ENCODE results near the gene BCAP31. TPM values are rescaled to one million over a fixed set of nuclear protein-coding genes. Genes with fewer than 3 reads are reported as not detected.

BCAP31 gene
- total RNA-seq, 2 donors from 2014 or later = 156 to 159 TPM

DNA sequence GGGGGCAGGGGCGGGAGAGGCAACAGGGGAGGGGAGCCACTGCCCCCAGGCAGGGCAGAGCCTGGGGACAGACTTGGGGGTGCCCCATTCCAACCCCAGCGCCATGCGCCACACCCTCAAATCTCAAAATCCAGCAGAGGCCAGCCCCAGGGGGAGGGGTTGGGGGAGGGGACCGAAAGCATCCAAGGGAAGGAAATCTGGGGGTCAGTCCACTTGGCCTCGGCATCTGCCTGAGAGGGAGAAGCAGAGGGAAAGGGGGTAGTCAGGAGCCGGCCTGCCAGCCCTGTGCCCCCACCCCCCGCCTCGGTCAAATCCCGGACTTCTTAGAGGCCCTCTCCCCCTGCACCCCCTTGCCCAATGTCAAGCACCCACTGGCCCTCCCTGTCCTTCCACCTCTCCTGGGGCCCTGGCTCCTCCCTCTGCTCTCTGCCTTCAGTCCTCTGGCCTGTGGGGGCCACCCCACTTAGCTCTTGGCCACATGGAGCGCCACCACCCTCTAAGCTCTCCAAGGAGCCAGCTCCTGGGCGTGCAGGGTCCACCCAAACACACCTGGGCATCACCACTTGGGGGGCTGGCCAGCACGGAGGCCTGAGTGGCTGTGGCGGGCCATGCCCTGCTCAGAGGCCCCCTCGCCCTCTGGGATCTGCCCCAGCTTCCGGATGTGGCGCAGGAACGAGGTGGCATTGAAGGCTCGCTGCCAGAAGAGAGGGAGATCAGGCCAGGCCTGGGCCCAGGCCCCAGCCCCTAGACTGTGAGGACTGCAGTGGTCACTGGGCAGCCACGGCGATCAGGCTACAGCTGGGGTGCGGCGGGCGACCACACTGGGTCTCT, 54.1 kb downstream of the BCAP31 start:
- no peaks in the 10 kb centered on the region for H3K9me3 Mint-ChIP-seq
- peak; percentile 49 for DNase-seq (ENCODE audit: low spot score)
- no peak overlapping the region for H3K27ac Mint-ChIP-seq
- H3K36me3 Mint-ChIP-seq = no peaks in the 10 kb centered on the region
- peaks cover 20 to 28% of the 10 kb centered on the region in 2 donors for H3K27me3 Mint-ChIP-seq
- no peak overlapping the region for H3K4me3 Mint-ChIP-seq
- no peak for ATAC-seq
- peaks cover 7 to 16% of the 10 kb centered on the region in 2 donors for H3K4me1 Mint-ChIP-seq (ENCODE audit: low read depth in 2 of 2)

DNA sequence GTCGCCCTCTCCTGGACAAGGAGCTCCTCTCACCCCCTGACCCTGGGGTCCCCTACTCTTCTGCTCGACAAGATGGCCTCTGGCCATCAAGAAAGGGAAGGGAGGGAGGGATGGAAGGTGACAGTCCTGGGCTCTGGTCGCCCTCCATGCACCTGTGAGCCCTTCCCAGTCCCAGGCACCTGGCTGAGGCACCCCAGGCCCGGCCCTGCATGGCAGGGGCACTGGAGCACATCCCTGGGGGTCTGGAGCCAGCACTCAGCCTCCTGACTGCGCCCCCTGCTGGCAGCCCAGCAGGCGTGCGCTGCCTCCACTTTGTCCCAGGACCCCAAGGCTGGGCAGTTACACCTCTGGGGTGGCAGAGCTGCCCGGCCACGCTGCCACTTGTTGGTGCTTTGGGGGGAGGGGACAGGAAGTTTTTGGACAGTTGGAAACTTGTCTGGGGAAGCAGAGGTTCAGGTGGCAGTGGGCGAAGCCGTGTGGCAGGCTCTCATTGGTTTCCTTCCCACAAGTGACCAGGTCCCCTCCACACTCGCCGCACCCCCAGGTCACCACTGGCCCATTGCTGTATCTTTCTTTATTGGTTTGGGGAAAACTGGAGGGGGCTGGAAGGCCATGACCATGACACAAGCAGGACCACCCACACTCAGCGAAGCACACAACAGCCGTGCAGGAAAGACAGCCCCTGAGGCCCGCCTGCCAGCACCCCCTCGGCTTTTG, 54.9 kb downstream of the BCAP31 start:
- Mint-ChIP-seq H3K4me3 (no peak overlapping the region), H3K4me1 (ENCODE audit: low read depth in 2 of 2) (peaks cover 7 to 16% of the 10 kb centered on the region in 2 donors), H3K36me3 (no peaks in the 10 kb centered on the region), H3K27me3 (peaks cover 14 to 27% of the 10 kb centered on the region in 2 donors), H3K9me3 (no peaks in the 10 kb centered on the region), H3K27ac (no peak overlapping the region)
- ATAC-seq (peak in 1 of 2 donors; percentile 54), DNase-seq (ENCODE audit: low spot score) (peak; percentile 59)

DNA sequence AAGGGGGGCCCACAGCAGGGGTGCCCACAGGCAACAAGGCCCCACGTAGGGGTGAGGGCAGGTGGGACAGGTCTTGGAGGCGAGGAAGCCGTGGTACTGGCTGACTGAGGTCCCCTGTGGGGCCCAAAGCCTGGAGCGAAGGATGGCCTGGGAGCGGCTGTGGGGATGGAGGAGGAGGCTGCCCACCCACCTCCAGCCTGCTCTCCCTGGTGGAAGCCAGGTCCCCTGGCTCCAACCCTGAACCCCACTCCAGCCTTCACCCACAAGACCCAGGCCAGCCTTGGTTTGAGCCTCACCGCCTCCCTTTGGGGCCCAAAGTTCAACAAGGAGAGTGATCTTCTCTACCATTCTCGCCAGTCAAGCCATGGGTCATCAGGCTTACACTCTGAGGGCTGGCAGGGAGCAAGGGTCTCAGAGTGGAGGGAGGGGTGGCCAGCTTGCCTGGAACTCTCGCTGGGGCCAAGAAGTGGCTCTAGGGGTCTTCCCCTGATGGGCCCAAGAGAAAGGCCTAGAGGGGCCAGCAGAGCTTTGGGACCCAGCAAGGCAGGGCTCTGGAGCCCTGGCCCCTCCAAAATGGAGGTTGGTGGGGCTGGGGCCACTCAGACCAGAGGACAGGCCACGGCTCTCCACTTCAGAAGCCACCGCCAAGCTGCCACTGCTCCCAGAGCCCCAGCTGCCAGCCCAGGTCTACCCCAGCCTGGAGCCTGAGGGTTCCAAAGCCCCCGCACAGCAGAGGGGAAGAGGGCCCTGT, 55.6 kb downstream of the BCAP31 start:
- Mint-ChIP-seq H3K27me3 (peaks cover 8 to 23% of the 10 kb centered on the region in 2 donors), H3K36me3 (no peaks in the 10 kb centered on the region), H3K4me3 (no peak overlapping the region), H3K27ac (no peak overlapping the region), H3K9me3 (no peaks in the 10 kb centered on the region), H3K4me1 (ENCODE audit: low read depth in 2 of 2) (peaks cover 7 to 12% of the 10 kb centered on the region in 2 donors)
- DNase-seq (ENCODE audit: low spot score) (peak; percentile 50), ATAC-seq (no peak)

DNA sequence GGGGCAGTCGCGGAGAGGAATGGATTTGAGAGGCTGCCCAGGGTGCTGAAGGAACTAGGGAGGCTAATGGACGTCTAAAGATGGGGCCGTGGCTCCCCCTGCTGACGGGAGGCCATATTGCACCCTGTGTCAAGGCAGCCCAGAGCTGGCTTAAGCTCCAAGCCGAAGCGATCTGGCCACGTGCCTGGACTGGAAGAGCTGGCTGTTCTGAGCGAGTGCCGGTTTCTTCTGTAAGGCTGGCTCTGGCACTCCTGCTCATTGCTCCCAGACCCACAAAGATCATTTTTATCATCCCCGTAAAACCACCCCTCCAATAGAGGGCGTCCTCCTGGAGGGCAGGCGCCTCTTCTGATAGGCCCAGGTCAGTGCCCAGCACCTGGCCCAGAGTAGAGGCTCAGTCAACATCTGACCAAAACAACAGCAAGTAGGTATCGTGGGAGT, 56.2 kb downstream of the BCAP31 start:
- Mint-ChIP-seq H3K36me3 (no peaks in the 10 kb centered on the region), H3K27ac (peak overlapping the region; percentile 28 to 55), H3K27me3 (peaks cover 6 to 23% of the 10 kb centered on the region in 2 donors), H3K4me1 (ENCODE audit: low read depth in 2 of 2) (peaks cover 7 to 12% of the 10 kb centered on the region in 2 donors), H3K4me3 (peak overlapping the region; percentile 47), H3K9me3 (no peaks in the 10 kb centered on the region)
- DNase-seq (ENCODE audit: low spot score) (peak; percentile 79), ATAC-seq (peak; percentile 79 to 81)

DNA sequence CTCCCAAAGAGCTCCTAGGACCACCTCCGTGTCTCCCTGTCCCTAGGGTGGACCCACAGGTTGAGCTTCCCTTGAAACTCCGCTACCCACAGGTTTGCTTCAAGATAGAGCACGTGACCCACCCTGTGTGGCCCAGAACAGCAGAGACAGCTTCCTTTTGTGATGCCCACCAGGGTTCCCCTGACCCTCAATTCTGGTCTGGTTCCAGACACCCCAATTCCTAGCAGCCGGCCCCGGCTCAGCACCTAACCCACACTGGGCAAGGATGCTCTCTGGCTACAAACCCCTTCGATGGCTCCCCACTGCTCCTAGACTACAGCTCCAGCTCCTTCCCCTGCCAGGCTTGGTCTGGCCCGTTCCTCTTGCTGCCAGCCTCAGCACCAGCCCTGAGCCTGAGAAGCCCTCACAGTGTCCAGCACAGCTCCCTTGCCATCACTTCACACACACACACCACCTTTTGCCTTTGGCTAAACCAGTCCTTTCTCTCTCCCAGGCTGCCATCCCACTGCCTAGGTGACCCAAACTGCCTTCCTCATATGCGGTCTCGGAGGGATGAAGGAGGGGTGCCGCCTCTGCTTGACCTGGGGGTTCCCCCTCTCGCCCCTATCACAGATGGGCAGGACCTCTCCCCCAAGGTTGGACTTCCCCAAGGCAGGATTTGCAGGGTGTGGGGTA, 56.8 kb downstream of the BCAP31 start:
- H3K9me3 Mint-ChIP-seq = no peaks in the 10 kb centered on the region
- peak overlapping the region; percentile 28 to 55 for H3K27ac Mint-ChIP-seq
- H3K4me1 Mint-ChIP-seq (ENCODE audit: low read depth in 2 of 2) = peaks cover 7 to 9% of the 10 kb centered on the region in 2 donors
- peaks cover under 1 to 23% of the 10 kb centered on the region in 2 donors for H3K27me3 Mint-ChIP-seq
- DNase-seq (ENCODE audit: low spot score) (peak; percentile 45), ATAC-seq (peak in 1 of 2 donors; percentile 3)
- no peaks in the 10 kb centered on the region for H3K36me3 Mint-ChIP-seq
- H3K4me3 Mint-ChIP-seq = peak overlapping the region; percentile 47

DNA sequence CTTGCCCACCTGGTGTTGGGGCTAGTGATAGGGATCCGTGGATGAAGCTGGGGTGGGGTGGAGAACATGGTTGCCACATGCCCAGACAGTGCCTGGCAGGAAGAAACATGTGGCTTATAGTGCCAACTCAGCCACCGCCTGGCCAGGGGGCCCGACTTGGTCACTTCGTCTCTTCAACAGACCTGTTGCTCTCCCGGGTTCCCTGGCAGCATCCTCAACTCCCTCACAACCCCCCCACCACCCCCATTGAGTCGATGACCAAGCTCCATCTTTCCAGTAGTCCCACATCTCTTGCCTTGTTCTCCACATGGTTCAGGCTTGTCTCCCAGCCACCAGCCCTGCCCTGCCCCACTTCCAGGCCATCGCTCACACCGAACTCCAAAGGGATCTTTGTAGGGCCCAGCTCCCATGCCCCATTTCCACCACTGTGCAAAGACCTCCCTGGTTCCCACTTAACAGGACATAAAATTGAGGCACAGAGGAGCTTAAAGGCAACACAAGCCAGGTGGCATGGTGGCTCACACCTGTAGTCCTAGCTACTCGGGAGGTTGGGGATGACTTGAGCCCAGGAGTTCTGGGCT, 58.4 kb downstream of the BCAP31 start:
- no peak overlapping the region for H3K4me3 Mint-ChIP-seq
- ATAC-seq = no peak
- peaks cover 7 to 9% of the 10 kb centered on the region in 2 donors for H3K4me1 Mint-ChIP-seq (ENCODE audit: low read depth in 2 of 2)
- peaks cover 6 to 33% of the 10 kb centered on the region in 2 donors for H3K27me3 Mint-ChIP-seq
- no peaks in the 10 kb centered on the region for H3K9me3 Mint-ChIP-seq
- DNase-seq (ENCODE audit: low spot score) = peak; percentile 22
- H3K27ac Mint-ChIP-seq = no peak overlapping the region
- H3K36me3 Mint-ChIP-seq = no peaks in the 10 kb centered on the region

DNA sequence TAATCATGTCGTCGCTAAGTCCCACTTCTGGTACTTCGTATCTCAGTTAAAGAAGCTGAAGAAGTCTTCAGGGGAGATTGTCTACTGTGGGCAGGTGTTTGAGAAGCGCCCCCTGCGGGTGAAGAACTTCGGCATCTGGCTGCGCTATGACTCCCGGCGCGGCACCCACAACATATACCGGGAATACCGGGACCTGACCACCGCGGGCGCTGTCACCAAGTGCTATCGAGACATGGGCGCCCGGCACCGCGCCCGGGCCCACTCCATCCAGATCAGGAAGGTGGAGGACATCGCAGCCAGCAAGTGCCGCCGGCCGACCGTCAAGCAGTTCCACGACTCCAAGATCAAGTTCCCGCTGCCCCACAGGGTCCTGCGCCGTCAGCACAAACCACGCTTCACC, 61.9 kb downstream of the BCAP31 start:
- DNase-seq (ENCODE audit: low spot score) (peak; percentile 60), ATAC-seq (no peak)
- Mint-ChIP-seq H3K27ac (no peak overlapping the region), H3K9me3 (no peaks in the 10 kb centered on the region), H3K4me3 (peak overlapping the region; percentile 38), H3K4me1 (ENCODE audit: low read depth in 2 of 2) (no peaks in the 10 kb centered on the region), H3K27me3 (peaks cover 15 to 37% of the 10 kb centered on the region in 2 donors), H3K36me3 (no peaks in the 10 kb centered on the region)

DNA sequence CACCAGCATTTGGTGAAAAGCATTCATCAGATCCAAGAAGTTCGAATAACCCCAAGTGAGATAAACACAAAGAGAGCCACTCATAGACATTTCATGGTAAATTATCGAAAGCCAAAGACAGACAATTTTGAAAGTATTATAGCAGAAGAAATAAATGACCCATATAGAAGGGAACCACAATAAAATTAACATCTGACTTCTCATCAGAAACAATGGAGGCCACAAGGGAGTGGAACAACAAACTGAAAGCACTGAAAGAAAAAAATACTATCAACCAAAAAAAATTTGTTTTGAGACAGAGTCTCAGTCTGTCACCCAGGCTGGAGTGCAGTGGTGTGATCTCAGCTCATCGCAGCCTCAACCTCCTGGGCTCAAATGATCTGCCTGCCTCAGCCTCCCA, 64.9 kb downstream of the BCAP31 start:
- Mint-ChIP-seq H3K4me3 (no peak overlapping the region), H3K27me3 (peaks cover 15 to 25% of the 10 kb centered on the region in 2 donors), H3K9me3 (no peaks in the 10 kb centered on the region), H3K36me3 (no peaks in the 10 kb centered on the region), H3K27ac (no peak overlapping the region), H3K4me1 (ENCODE audit: low read depth in 2 of 2) (no peaks in the 10 kb centered on the region)
- no peak for ATAC-seq
- no peak for DNase-seq (ENCODE audit: low spot score)

DNA sequence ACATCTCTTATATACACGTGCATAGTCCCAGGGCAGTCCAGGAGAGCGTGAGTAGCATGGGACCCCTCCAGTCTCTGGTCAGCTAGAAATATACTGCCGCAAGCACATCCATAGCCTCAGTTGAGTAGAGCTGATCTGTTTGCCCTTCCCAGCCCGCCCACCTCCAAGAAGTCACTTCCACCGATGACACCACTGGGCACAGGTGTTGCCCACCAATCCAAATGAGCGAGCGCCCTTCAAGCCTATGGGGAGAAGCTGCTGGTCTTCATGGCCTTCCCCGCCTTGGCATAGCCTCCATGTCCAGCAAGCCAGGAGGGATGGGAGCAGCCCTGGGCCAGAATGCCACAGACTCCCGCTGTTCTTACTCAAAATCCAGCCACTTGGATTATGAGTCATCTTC, 67.0 kb downstream of the BCAP31 start:
- peak in 1 of 2 donors; percentile 36 for ATAC-seq
- Mint-ChIP-seq H3K4me3 (no peak overlapping the region), H3K27ac (no peak overlapping the region)

DNA sequence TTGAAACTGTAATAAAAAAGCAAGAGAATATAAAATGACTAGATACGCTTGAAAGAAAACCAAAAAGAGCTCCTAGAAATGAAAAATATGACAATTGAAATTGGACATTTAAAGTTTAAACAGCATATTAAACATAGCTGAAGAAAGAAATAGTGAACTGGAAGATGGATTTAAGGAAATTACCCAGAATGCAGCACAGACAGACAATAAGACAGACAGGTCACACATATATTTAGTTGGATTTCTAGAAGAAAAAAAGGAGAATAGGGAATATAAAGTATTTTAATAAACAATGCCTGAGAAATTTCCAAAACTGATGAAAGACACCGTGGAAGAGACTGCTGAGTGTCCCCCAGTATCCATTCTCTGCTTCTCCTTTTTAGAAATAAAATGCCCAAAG, 70.6 kb downstream of the BCAP31 start:
- Mint-ChIP-seq H3K36me3 (no peaks in the 10 kb centered on the region), H3K4me3 (no peak overlapping the region), H3K27ac (no peak overlapping the region), H3K4me1 (ENCODE audit: low read depth in 2 of 2) (no peaks in the 10 kb centered on the region), H3K9me3 (no peaks in the 10 kb centered on the region), H3K27me3 (peaks cover 0 to 7% of the 10 kb centered on the region in 2 donors)
- no peak for DNase-seq (ENCODE audit: low spot score)
- no peak for ATAC-seq

More for the DNA sequence above, 67.0 kb downstream of the BCAP31 start:
- no peaks in the 10 kb centered on the region for H3K36me3 Mint-ChIP-seq
- H3K27me3 Mint-ChIP-seq = peaks cover 15 to 20% of the 10 kb centered on the region in 2 donors
- DNase-seq (ENCODE audit: low spot score) = no peak
- H3K4me1 Mint-ChIP-seq (ENCODE audit: low read depth in 2 of 2) = no peaks in the 10 kb centered on the region
- H3K9me3 Mint-ChIP-seq = no peaks in the 10 kb centered on the region

DNA sequence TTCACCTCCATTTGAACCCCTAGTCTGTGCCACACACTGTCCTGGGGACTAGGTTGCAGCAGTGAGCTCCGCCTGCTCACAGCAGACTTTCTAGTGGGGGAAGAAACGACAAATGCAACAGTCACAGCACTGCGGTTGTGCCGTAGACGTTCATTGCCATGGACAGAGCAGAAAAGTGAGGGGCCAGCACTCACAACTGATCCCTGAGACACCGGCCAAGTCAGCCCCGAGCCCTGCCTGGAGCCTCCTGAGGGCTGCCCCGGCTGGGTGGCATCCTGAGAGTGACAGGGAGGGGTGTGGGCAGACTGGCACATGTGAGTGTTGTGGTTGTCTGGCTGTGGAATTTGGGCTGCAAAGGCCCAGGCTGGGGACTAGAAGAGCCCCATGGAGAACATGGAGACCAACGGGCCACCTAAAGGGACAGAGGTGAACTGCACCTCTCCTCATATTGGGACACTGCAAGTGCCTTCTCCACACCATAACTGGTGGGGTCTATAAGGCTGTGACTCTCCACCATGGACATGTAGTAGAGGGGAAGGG, 72.6 kb downstream of the BCAP31 start:
- H3K27ac Mint-ChIP-seq = no peak overlapping the region
- ATAC-seq (no peak), DNase-seq (ENCODE audit: low spot score) (no peak)
- H3K4me3 Mint-ChIP-seq = no peak overlapping the region
- H3K4me1 Mint-ChIP-seq (ENCODE audit: low read depth in 2 of 2) = no peaks in the 10 kb centered on the region
- H3K9me3 Mint-ChIP-seq = no peaks in the 10 kb centered on the region
- peaks cover 0 to 3% of the 10 kb centered on the region in 2 donors for H3K27me3 Mint-ChIP-seq
- no peaks in the 10 kb centered on the region for H3K36me3 Mint-ChIP-seq

DNA sequence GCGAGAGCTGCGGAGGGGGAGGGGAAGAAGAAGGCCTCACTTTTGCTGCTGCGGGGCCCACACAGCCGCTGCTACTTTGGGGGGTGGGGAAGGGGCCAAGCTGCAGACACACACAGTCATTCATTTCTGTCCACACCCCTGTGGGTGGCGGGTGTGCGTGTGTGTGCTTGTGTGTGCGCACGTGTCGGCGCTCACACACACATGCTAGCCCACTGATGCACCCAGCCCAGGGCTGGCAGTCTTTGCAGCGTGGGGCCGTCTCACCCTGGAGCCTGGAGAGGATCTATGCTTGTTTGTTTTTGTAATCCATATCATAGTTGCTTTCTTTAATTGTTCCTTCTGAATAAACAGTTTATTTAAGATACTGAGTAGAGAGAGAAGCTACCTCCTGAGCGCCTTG, 73.2 kb downstream of the BCAP31 start:
- Mint-ChIP-seq H3K27me3 (peaks cover 3 to 4% of the 10 kb centered on the region in 2 donors), H3K4me3 (no peak overlapping the region), H3K9me3 (no peaks in the 10 kb centered on the region), H3K36me3 (no peaks in the 10 kb centered on the region), H3K27ac (no peak overlapping the region), H3K4me1 (ENCODE audit: low read depth in 2 of 2) (no peaks in the 10 kb centered on the region)
- ATAC-seq (no peak), DNase-seq (ENCODE audit: low spot score) (peak; percentile 10)

All from natural killer cell treated with Interleukin-12 subunit alpha and Interleukin-12 subunit beta and Interleukin-15 and Interleukin-18, amount 100 ng/mL, for 72 hours (primary cell).